NCI-H128 (cell line): ENCODE data around the gene PRCD.
"Not testable (repeated sequence)": the region's sequence is repeated elsewhere in the genome, so short reads cannot be mapped to it uniquely, and the experiment has no call there.

Experiments used
- DNase-seq: peaks from one replicate; lab custom pipeline; 2025; ENCODE audit not compliant: unreplicated experiment; lab: John Stamatoyannopoulos, UW

PRCD gene

GRCh38 chr17:76502341-76503211 lies 37.3 kb upstream of the PRCD start:
- no peak for DNase-seq

- DNase-seq, result no peak
Measured at GRCh38 chr17:76504117-76504516, 35.7 kb upstream of the PRCD start.

GRCh38 chr17:76506408-76507345 lies 33.2 kb upstream of the PRCD start:
- DNase-seq, result peak; percentile 45

DNA sequence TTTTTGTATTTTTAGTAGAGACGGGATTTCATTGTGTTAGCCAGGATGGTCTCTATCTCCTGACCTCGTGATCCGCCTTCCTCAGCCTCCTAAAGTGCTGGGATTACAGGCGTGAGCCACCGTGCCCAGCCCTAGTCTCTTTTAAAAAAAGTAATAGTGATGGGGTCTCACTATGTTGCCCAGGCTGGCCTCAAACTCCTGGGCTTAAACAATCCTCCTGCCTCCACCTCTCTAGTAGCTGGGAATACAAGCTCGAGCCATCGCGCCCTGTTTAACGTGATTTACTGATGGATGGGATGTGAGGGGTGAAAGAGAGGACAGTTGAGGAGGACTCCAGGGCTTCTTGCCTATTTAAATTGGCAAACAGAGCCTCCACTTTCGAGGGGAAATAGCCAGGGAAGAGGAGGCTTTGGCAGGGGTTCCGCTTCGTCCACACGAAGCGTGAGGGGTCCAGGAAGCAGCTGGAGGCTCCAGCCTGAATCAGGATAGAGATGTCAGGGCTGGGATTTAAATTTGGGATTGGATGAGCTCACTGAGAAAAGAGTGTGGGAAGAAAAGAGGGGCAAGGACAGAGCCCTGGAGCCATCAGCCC lies 31.3 kb upstream of the PRCD start:
- not testable (repeated sequence) for DNase-seq

DNA sequence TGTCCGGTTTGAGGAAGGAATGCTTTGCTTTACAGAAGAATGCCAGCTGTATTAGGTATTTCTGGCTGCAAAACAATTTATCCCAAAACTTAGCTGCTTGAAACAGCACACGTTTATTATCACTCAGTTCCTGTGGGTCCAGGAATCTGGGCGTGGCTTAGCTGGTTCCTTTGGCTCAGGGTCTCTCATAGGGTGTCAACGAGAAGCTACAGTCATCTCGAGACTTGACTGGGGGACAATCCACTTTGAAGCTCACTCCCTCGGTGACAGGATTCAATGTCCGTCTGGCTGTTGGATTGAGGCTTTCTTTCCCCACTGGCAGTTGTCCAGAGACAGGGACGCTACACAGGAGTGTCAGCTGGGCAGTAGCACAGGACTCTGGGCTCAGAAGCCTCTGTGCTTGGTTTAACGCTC lies 29.0 kb upstream of the PRCD start:
- DNase-seq, result no peak

DNA sequence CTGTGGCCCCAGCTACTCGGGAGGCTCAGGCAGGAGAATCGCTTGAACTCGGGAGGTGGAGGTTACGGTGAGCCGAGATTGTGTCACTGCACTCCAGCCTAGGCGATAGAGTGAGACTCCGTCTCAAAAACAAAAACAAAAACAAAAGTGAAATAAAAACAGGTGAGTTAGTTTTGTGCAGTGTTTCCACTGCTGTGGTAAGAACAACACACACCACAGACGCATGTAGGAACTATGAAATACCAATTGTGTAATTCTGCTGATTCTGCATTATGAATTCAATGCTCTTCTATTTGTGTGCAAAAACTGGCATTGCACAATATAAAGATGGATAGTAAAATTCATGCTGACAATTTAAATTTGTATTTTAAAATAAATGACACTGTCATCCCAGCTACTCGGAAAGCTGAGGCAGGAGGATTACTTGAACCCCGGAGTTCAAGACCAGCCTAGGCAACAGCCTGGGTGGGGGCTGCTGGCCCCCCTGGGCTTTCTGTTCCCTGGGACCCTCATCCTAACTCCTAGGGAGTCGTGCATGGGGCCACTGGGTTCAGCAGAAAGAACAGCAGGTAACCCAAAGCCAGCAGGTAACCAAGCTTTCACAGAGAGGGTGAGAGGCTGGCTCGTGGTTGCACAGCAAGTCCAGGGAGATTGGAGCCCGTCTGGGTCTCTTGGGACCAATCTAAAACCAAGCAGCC lies 28.0 kb upstream of the PRCD start:
- no peak for DNase-seq

GRCh38 chr17:76512366-76513305 lies 27.2 kb upstream of the PRCD start:
- no peak for DNase-seq

- no peak for DNase-seq
Measured at GRCh38 chr17:76513306-76513692, 26.5 kb upstream of the PRCD start.

DNA sequence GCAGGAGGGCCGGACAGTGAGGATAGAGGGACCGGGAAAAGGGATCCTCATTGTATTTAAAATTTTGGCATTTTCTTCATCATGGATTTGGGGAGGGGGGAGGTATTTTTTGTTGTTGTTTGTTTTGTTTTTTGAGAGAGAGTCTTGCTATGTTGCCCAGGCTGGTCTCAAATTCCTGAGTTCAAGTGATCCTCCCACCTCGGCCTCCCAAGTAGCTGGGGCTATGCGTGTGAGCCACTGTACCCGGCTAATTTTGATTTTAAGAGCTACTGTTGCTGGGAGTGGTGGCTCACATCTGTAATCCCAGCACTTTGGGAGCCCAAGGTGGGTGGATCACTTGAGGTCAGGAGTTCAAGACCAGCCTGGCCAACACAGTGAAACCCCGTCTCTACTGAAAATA lies 25.5 kb upstream of the PRCD start:
- DNase-seq, result not testable (repeated sequence)

DNA sequence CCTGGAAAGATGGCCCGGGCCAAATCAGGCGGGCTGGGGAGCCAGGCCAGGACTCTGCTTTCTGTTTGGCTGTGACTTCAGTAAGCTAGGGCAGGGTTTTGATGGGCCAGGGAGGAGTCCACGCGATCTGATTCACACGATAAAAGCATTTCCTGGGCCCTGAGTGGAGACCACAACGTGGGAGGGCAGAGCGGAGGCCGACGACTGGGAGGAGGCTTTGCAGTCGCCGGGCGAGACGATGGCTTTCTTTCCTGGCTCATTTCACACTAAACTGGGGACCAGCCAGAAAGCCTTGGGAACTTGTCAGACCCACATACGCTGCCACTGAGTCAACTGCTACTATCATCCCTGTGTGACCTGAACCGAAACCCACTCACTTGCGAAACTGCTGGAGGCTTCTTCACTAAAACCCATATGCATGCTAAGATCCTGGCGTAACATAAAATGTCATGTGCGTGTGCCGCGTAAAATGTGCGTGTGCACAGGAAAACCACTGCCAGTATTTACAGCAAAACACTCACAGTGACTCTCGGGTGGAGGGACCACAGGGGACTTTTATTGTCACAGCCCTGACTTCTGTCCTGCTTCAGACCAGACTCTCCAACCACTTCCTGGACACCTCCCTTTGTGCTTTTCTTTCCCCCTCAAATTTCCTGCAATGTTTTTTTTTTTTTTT lies 24.4 kb upstream of the PRCD start:
- DNase-seq, result no peak

- no peak for DNase-seq
Measured at GRCh38 chr17:76517638-76518038, 22.2 kb upstream of the PRCD start.

- DNase-seq, result no peak
Measured at GRCh38 chr17:76519048-76519966, 20.5 kb upstream of the PRCD start.

DNA sequence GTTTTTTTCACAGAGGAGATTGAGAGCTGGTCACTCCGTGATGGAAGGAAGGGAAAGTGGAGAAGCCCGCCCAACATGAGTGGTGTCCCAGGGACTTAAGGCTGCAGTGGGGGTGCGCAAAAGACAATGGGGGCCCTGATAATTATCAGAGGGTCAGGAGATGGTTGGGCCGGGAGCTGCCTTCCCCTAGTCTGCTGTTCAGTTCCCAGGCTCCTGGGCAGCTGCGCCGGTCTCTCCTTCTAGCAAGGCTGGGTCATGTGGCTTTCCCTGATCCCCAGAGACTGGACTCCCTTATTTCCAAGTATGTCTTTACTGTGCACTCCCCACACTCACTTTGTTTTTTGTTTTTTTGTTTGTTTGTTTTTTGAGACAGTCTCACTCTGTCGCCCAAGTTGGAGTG lies 18.6 kb upstream of the PRCD start:
- DNase-seq, result no peak

DNA sequence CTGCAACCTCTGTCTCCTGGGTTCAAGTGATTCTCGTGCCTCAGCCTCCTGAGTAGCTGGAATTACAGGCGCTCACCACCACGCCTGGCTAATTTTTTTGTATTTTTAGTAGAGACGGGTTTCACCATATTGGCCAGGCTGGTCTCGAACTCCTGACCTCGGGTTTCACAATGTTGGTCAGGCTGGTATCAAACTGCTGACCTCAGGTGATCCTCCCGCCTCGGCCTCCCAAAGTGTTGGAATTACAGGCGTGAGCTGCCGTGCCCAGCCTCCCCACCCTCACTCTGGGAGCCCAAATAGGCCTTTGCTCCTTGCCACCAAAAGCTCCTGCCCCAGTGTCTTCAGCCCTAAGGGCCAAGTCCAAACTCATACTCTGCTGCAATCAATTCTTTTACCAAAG lies 18.2 kb upstream of the PRCD start:
- DNase-seq, result not testable (repeated sequence)

DNA sequence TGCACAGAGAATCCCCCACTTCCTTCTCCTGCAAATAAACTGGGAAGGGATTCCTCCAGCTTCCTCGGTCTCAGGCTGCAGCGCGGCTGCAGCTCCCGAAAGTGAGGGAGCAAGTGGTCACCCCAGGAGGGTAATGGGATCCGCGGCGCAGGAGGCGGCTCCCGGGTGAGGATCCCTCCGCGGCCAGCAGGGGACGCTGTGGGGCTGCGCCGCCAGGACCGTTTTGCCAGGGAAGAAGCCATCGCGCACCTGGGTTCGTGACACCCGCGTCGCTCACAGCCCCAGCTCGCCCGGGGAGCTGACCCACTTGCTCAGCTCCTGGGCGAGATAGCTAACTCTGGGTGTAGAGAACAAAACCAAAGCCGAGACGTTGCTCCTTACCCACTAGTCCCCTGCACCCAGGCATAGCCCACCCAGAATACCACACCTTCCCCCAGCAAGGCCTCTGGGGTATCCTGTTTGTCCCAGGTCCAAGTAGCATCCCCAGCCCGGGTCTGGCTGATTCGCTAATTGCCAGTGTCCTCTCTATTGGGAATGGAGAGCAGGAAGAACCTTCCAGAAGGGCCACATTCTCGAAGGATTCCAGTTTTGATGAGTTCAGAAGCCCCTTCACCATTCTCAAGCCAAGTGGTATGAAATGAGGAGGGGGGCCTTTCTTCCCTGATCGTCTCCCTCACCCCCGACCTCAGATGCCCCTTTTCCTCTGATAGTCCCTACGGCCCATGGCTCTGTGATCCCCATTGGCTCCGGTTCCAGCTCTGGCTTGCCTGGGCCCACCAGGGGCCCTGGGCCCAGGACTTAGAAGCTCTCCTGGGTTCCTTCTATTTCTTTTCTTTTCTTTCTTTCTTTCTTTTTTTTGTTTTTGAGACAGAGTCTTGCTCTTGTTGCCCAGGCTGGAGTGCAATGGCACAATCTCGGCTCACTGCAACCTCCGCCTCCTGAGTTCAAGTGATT lies 16.5 kb upstream of the PRCD start:
- DNase-seq, result peak; percentile 42

DNA sequence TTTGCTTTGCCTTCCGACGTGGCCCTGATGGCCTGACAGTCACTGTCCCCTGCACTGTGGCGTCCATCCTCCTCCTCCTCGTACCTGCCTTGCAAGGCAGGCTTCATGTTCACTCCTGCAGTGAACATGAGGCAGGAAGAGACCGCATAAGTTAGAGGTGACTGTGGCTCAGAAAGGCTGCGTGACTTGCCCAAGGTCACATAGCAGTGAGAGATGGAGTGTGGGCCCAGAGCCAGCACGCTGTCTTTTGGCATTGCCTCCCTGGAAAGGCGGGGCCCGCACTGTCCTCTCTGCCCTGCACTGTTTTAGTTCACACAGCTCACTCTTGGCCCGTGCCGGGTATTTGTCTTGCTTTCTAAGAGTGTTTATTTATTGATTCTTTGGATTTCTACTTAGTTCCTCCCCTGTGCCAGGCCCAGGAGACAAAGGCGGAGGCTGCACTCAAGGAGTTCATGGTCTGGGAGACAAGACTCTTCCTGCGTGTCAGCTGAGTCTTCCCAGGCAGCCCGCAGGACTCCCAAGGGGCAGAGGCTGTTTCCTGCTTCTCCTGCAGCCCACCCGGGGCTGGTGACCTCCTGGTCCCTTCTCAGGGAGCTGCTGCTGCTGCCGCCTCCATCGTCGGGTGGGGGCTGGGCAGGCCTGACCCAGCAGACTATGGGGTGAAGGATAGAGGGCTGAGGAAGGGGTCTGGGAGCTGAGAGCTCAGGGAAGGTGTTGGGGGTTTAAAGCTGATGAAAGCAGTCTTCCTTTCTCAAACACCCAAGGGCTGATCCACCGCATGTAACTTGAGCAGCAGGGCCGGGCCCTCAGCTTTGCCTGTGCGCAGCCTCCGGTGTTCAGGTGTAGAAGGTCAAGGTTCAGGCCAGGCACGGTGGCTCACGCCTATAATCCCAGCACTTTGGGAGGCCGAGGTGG lies 15.0 kb upstream of the PRCD start:
- no peak for DNase-seq
